HG02759 (cell line): ENCODE results near the gene MAPRE3.
A peak's percentile ranks its signal among the peaks of the same experiment; 100 is the strongest.

Source experiments
- ATAC-seq: cut with Tn5 transposase; IDR thresholded peaks from one replicate; pipeline ENCODE4 v1.9.1; 2021; ENCODE audit warnings: mild to moderate bottlenecking, moderate library complexity; ENCODE audit not compliant: unreplicated experiment

MAPRE3 gene

DNA sequence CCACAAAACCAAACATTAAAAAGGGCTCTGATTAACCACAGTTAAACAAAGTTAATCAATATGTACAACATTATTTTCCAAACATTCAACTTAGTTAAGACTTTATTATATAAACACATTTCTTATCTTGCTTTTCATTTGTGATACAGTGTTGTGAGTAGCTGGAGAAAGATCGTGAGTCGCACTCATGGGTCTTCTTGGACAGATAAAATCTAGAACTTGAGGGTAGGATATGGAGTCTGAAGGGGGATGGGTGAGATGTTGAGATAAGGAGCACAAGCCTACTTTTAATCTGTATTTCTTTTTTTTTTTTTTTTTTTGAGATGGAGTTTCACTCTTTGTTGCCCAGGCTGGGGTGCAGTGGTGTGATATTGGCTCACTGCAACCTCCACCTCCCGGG is 39.7 kb downstream of the MAPRE3 start:
- no peak for ATAC-seq

DNA sequence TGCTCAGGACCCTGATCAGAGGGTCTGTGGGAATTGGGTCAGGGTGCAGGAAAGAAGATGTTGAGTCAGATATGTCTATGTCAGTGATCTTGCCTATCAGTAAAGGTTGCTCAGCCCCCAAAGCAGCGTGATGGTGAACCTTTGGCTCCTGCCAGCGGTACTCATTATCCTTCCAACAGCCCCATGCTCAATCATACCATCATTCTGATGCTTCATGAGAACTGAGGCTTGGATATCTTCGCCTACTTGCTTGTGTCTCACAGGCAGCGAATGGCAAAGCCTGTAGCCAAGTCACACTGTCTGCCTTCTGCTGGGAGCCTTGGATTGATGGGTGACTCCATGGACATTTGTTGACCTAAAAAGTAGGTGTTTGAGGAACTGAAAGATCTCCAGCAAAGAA is 43.3 kb downstream of the MAPRE3 start:
- ATAC-seq = no peak

GRCh38 chr2:27014771-27015433 is 44.5 kb downstream of the MAPRE3 start:
- ATAC-seq = no peak

- ATAC-seq = no peak
These were observed 46.4 kb downstream of the MAPRE3 start for GRCh38 chr2:27016801-27017325.

GRCh38 chr2:27018142-27018541 is 47.7 kb downstream of the MAPRE3 start:
- no peak for ATAC-seq

DNA sequence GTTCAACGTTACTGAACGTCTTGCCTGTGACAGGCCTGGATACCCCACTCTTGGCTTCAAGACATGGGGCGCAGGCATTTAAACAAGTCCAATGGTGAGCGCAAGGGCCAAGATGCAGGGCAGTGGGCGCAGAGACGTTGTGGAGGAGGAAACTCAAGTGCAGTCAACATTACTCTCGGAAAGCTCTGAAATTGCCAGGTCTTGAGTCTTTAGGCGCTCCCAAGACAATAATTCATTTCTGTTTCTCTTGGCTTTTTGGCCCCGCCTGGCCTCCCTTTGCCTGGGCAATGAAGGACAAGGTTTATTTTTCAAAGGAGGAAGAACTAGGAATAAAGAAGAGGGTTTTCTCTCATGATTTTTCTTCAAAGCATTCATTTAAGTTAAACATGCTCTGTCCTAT is 49.0 kb downstream of the MAPRE3 start:
- no peak for ATAC-seq

DNA sequence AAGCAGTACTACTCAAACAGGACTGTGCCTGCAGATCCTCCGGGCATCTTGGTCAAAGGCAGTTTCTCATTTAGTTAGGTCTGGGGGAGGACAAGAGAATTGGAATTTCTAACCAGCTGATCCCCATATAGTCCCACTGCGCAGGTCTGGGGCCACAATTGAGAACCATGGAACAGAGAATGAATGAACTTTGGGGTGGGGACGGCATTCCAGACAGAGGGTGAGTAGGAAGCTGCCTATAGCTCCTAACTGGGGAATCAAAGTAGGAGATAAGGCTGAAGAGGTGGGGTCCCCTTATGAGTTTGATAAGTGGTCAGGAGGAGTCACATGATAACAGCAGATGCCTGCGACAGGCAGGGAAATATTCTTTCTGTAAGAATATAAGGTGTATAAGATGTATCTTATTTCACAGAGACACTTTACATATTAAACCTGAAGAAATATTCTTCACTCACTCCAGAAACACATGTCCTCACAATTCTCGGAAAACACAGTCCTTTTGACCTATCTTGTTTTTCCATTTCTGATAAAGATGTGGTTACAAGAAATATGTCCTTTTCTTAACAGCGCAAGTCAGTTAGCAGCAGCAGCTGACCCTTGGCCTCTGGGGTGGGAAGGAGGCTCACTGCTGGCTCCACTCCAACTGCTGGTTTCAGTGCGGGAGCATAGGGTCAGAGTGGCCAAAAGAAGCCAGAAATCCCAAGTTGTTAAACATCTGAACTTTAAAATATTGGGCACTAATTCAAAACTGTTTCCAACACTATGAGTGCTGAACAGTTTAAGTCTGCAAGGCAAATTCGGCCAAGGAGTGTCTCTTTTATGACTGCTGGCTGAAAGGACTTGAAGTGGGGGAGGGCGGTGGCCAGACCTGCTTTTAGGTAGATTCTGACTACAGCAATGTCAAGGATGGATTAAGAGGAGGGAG is 49.8 kb downstream of the MAPRE3 start:
- no peak for ATAC-seq

DNA sequence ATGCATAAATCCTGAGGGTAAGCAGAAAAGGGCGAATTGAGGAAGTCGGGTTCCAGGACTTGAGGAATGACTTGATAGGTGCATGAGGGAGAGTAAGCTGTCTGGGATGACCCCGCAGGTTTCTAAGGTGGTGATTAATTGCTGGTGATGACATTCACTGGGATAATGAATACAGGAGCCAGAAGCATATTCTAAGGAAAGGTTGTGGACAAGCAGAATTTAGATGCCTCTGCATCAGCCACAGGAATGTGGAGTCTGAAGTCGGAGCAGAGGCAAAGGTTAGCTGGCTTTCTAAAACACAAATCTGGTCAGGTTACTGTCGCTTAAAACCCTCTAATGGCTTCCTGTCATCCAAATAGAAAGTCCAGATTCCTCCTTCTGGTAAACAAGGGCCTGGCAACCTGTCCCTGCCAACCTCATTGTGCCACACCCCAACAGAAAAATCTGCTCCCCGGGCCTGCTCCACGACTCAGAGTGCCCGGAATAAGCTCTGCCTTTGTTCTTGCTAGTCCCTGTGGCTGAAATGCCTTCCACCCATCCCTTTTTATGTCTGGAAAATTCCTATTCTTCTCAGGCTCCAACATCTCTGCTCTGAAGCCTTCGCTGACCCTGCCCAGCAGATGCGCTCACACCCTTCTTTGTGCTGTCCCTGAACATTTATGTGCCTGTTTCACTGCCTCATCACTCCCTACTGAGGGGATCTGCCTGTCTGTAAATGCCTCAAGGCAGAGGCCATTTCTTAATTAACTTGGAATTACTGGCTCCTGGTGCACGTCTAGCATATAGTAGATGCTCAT is 51.0 kb downstream of the MAPRE3 start:
- ATAC-seq = no peak

DNA sequence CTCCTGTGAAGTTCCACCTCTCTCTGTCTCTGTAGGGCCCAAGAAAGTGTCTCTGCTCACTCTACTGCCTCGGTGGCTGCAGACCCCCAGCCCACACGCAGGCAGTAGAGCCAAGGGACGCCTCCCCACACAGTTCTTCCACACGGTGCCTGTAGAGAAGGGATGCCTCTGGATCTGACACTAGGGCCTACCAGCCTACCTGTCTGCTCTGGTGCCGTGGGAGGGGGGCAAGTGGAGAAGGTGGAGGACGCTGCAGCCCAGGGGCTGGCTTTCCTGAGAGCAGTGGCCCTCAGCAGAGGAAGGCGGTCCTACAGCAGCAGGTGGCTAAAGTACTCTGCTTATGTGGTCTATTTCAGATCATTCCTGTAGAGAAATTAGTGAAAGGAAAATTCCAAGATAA is 53.3 kb downstream of the MAPRE3 start:
- ATAC-seq = no peak

DNA sequence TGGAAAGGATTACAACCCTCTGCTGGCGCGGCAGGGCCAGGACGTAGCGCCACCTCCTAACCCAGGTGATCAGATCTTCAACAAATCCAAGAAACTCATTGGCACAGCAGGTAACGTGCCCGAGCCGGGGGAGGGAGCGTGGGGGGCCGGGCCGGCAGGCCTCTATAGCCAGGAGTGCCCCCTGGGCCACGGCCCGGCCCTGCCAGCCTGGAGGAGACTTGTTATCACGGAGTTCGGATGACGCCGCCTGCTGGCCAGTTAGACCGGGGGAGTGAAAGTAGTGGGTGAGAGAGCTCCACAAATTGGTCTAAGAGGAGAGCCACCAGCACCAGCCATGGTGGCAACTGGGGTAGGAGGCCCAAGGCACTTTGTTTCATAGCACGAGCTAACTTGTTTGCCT is 53.8 kb downstream of the MAPRE3 start:
- no peak for ATAC-seq

GRCh38 chr2:27024812-27025211 is 54.4 kb downstream of the MAPRE3 start:
- ATAC-seq = no peak

DNA sequence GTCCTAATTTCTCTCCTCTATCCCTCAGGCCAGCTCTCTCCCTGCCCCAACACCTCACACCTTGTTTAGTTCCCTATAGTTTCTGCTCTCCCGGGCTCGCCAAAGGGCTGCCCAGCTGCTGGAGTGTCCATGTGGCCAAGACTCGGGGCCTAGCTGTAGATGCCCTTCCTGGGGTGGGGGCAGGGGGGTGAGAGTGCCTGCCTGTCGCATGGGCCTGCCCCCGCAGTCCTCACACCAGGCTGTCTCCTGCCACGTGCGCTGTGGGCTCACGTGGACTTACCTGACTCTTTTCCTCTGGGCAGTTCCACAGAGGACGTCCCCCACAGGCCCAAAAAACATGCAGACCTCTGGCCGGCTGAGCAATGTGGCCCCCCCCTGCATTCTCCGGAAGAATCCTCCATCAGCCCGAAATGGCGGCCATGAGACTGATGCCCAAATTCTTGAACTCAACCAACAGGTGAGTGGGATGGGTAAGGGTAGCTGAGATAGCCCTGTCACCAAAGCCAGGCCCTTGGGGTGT is 54.9 kb downstream of the MAPRE3 start:
- no peak for ATAC-seq

- ATAC-seq = no peak
These were observed 55.7 kb downstream of the MAPRE3 start for GRCh38 chr2:27025861-27026851.

GRCh38 chr2:27027211-27027651 is 56.8 kb downstream of the MAPRE3 start:
- ATAC-seq = no peak

GRCh38 chr2:27029051-27029450 is 58.6 kb downstream of the MAPRE3 start:
- ATAC-seq = no peak

DNA sequence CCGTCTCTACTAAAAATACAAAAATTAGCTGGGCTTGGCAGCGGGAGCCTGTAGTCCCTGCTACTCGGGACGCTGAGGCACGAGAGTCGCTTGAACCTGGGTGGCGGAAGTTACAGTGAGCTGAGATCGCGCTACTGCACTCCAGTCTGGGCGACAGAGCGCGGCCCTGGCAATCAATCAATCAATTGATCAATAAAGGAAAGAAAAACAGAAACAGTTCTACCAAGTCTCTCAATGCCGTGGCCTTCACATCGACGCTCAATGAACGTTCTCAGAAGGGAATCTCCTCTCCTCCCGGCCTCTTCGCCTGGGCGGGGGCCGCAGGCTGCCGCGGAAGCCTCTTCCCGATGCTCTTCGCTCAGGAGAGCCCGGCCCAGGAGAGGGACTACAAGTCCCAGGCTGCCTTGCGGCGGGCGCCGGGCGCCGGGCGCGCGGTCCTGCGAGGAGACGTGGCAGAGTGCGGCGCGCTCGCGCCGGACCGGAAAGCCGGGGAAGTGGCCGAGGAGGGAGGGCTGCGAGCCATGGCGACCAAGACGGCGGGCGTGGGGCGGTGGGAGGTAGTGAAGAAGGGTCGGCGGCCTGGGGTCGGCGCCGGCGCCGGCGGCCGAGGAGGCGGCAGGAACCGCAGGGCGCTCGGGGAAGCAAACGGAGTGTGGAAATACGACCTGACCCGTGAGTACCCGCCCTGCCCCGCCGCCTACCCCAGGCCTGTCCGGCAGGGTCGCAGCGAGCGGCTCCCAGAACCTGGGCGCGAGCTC is 62.2 kb downstream of the MAPRE3 start, which contains the start of gene TMEM214:
TSS of gene TMEM214 (plus strand) at position 471 of the 758 bp plus-strand sequence. CDS start at position 522, 51 bp downstream.
- peak; percentile 94 for ATAC-seq

GRCh38 chr2:27033253-27033852 is 62.9 kb downstream of the MAPRE3 start:
- no peak for ATAC-seq

DNA sequence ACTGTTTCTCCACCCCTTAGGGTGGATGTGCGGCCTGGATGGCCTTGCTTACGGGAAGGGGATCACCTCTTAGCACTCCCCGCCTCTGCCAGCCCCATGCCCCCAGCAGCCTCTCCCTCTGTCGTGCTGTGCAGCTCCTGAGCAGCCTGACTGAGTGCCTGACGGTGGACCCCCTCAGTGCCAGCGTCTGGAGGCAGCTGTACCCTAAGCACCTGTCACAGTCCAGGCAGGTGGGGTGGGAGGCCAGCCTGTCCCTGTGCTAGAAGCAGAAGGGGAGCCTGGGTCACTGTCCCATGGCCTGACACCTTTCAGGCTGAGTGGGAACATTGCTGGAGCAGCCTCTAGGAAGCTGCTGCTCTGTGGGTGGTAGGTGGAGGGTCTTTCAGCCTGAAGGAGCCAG is 67.6 kb downstream of the MAPRE3 start:
- ATAC-seq = no peak
